Muscle of leg (tissue), 11 donors: Measurements from ENCODE around the gene TTYH1. TPM values are rescaled to one million over a fixed set of nuclear protein-coding genes. Genes with fewer than 3 reads are reported as not detected.
A peak's percentile ranks its signal among the peaks of the same experiment; 100 is the strongest.

ENCODE experiments used
- DNase-seq: peaks from one replicate; pipeline ENCODE4 v3.0.0; 2013
- H3K27ac ChIP-seq: one replicate; pipeline ENCODE4 v1.5.1; 2013; ENCODE audit warnings: mild to moderate bottlenecking, low read length, control low read depth
- H3K27me3 ChIP-seq: one replicate; pipeline ENCODE4 v1.6.1; 2013; ENCODE audit warnings: low read length; ENCODE audit not compliant: control insufficient read depth, insufficient read depth
- H3K36me3 ChIP-seq: one replicate; pipeline ENCODE4 v1.6.1; 2013; ENCODE audit warnings: low read length; ENCODE audit not compliant: control insufficient read depth, insufficient read depth
- H3K4me1 ChIP-seq: one replicate; pipeline ENCODE4 v1.6.1; 2013; ENCODE audit warnings: low read length; ENCODE audit not compliant: control insufficient read depth, insufficient read depth
- H3K4me3 ChIP-seq: one replicate; pipeline ENCODE4 v1.5.1; 2013; ENCODE audit warnings: low read length, control low read depth
- H3K9me3 ChIP-seq: replicated peaks from 2 replicates; pipeline ENCODE4 v1.6.1; 2013; ENCODE audit warnings: low read depth, low read length; ENCODE audit not compliant: control insufficient read depth
- WGBS: methylation state at CpG from one replicate; pipeline ENCODE4 v1.1.5; 2013; ENCODE audit warnings: missing lambda C conversion rate; ENCODE audit not compliant: insufficient coverage; 5-methylcytosine and 5-hydroxymethylcytosine counted together
- polyA plus RNA-seq, 8 donors: library from polyadenylated mRNA; unstranded; fragments of 120-200 nt; gene quantifications; one replicate each; pipeline versions ENCODE4 v1.2.1 to v1.2.3, GENCODE V29; 2013; ENCODE audit warnings: inconsistent platforms in 1 of 8, low replicate concordance in 1 of 8; ENCODE audit not compliant: insufficient read length in 8 of 8, insufficient read depth in 1 of 8
- total RNA-seq: library from RNA; stranded (reverse); fragments of 120-200 nt; gene quantifications from one replicate; pipeline ENCODE4 v1.2.4, GENCODE V29; 2013

Gene TTYH1
- total and polyA plus RNA-seq, 9 donors, result 2.7 to 13.1 (median 4.7) TPM

DNA sequence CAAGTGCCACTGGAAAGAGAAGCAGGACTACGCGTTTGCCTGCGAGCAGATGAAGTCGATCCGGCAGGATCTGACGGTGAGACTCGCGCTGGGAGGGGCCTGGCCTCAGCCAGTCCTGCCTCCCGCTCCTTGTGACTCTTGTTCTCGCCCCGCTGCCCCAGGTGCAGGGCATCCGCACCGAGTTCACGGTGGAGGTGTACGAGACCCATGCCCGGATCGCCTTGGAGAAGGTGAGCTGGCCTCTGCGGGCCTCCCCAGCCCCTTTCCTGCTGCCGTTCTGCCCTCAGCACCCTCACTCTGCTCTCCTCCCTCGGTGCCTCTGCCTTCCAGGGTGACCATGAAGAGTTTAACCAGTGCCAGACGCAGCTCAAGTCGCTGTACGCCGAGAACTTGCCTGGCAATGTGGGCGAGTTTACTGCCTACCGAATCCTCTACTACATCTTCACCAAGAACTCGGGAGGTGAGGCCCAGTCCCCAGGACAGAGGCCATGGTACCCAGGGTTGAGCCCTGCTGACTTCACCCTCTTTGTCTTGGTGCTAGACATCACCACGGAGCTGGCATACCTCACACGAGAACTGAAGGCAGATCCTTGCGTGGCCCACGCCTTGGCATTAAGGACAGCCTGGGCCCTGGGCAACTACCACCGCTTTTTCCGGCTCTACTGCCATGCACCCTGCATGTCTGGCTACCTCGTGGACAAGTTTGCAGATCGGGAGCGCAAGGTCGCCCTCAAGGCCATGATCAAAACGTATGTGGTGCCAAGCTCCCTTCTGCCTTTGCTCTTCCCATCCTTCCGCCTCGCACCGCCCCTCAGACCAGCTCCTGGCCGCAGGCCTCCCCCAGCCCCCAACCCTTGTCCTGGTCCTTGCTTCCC, 42.7 kb downstream of the TTYH1 start:
- WGBS, result 95% methylated on average over 42 of the region's 42 CpGs

GRCh38 chr19:54458648-54459281, 43.5 kb downstream of the TTYH1 start:
- Histone ChIP-seq H3K4me3 (no peak overlapping the region), H3K27me3 (no peaks in the 10 kb centered on the region), H3K27ac (no peak overlapping the region), H3K9me3 (no peaks in the 10 kb centered on the region), H3K4me1 (peaks cover 25% of the 10 kb centered on the region), H3K36me3 (peaks cover 84% of the 10 kb centered on the region)
- 84% methylated on average over 11 of the region's 11 CpGs for WGBS
- peak; percentile 18 for DNase-seq

More for the DNA sequence above, 42.7 kb downstream of the TTYH1 start:
- no peak overlapping the region for H3K4me3 ChIP-seq
- H3K36me3 ChIP-seq, result peaks cover 92% of the 10 kb centered on the region
- no peak overlapping the region for H3K27ac ChIP-seq
- no peaks in the 10 kb centered on the region for H3K9me3 ChIP-seq
- DNase-seq, result no peak
- H3K4me1 ChIP-seq, result peaks cover 25% of the 10 kb centered on the region
- H3K27me3 ChIP-seq, result no peaks in the 10 kb centered on the region

DNA sequence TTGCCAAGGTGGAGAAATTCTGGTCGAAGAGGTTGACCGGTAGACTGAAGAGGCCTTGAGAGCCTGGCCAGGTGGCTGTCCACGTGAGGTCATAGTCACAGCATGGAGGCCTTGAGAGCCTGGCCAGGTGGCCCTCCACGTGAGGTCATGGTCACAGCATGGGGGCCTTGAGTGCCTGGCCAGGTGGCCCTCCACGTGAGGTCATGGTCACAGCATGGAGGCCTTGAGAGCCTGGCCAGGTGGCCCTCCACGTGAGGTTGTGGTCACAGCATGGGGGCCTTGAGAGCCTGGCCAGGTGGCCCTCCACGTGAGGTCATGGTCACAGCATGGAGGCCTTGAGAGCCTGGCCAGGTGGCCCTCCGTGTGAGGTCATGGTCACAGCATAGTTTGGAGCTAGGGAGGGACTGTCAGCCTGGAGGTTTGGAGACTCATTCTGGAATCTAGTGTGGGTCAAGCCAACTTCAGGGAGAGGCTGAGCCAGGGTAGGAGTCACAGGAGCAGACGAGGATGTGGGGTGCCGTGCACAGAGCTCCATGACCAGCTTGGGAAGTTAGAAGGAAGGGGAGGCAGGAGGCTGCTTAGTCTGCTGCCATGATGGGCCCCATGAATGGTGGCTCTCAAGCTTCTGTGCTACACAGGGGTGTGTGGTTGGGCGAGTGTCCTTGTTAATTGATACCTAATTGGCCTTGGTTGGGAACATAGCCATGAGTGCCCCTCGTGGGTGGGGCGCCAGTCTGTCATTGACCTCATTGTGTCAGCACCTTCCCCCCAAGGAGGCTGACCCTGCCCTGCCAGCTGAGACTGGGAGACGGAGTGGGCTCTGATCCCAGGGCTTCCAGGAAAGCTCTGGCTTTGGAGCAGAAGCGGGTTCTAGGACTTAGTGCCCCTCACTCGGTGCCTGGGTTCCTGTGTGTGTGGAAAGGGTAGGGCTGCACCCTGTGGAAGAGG, 44.3 kb downstream of the TTYH1 start:
- H3K4me3 ChIP-seq, result no peak overlapping the region
- H3K9me3 ChIP-seq, result no peaks in the 10 kb centered on the region
- DNase-seq, result peak; percentile 21
- H3K27ac ChIP-seq, result no peak overlapping the region
- H3K27me3 ChIP-seq, result no peaks in the 10 kb centered on the region
- 70% methylated on average over 16 of the region's 16 CpGs for WGBS
- peaks cover 32% of the 10 kb centered on the region for H3K4me1 ChIP-seq
- peaks cover 76% of the 10 kb centered on the region for H3K36me3 ChIP-seq

DNA sequence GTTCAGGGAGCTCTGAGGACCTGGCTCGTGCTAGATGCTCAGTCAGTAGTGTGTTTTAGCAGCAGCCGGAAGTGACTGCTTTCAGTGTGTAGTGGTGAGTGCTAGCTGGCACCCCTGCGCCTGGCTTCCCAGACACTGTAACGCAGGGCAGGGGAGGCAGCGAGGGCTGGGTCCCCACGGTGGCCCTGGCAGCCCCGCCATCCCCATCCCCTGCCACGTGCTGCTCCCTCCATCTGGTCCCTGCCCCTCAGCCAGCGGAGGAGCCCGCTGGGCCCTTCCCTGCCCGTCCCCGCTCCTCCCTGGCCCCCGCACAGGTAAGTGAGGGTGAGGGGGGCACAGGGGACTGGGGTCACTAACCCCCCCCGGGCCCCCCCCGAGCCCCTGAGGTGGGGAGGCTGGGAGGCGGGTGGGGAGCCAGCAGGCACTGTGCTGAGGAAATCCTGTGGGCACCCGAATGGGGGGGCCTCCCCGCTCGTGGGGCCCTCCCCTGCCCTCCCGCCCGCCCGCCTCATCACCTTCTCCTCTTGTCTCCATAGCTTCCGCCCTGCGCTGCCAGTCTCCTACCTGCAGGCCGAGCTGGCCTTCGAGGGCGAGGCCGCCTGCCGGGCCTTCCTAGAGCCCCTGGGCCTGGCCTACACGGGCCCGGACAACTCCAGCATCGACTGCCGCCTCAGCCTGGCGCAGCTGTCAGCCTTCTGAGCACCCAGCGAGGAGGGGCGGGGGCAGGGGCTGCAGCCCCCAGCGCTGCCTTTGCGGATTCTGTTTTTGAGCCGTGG, 45.2 kb downstream of the TTYH1 start:
- 76% methylated on average over 14 of the region's 39 CpGs for WGBS
- Histone ChIP-seq H3K4me1 (peaks cover 35% of the 10 kb centered on the region), H3K36me3 (peaks cover 68% of the 10 kb centered on the region), H3K9me3 (no peaks in the 10 kb centered on the region), H3K27ac (no peak overlapping the region), H3K4me3 (no peak overlapping the region), H3K27me3 (no peaks in the 10 kb centered on the region)
- DNase-seq, result peak; percentile 8

GRCh38 chr19:54461210-54461609, 45.9 kb downstream of the TTYH1 start:
- peaks cover 4% of the 10 kb centered on the region for H3K27me3 ChIP-seq
- 31% methylated on average over 2 of the region's 27 CpGs for WGBS
- no peak for DNase-seq

GRCh38 chr19:54461613-54462012, 46.3 kb downstream of the TTYH1 start:
- H3K4me1 ChIP-seq, result peaks cover 35% of the 10 kb centered on the region
- H3K9me3 ChIP-seq, result no peaks in the 10 kb centered on the region
- H3K4me3 ChIP-seq, result no peak overlapping the region
- peaks cover 56% of the 10 kb centered on the region for H3K36me3 ChIP-seq
- peak overlapping the region; percentile 93 for H3K27ac ChIP-seq
- no CpG with 5 or more reads among the region's 3 CpGs for WGBS
- DNase-seq, result peak; percentile 91
- peaks cover 4% of the 10 kb centered on the region for H3K27me3 ChIP-seq

More at GRCh38 chr19:54461210-54461609, 45.9 kb downstream of the TTYH1 start:
- peaks cover 35% of the 10 kb centered on the region for H3K4me1 ChIP-seq
- peaks cover 60% of the 10 kb centered on the region for H3K36me3 ChIP-seq
- H3K27ac ChIP-seq, result peak overlapping the region; percentile 93
- no peaks in the 10 kb centered on the region for H3K9me3 ChIP-seq
- no peak overlapping the region for H3K4me3 ChIP-seq

GRCh38 chr19:54462047-54462654, 46.9 kb downstream of the TTYH1 start:
- WGBS, result 70% methylated on average over 9 of the region's 15 CpGs
- Histone ChIP-seq H3K27me3 (peaks cover 4% of the 10 kb centered on the region), H3K36me3 (peaks cover 51% of the 10 kb centered on the region), H3K9me3 (no peaks in the 10 kb centered on the region), H3K4me1 (peaks cover 35% of the 10 kb centered on the region), H3K27ac (peak overlapping the region; percentile 93), H3K4me3 (peak overlapping the region; percentile 56)
- peak; percentile 51 for DNase-seq

DNA sequence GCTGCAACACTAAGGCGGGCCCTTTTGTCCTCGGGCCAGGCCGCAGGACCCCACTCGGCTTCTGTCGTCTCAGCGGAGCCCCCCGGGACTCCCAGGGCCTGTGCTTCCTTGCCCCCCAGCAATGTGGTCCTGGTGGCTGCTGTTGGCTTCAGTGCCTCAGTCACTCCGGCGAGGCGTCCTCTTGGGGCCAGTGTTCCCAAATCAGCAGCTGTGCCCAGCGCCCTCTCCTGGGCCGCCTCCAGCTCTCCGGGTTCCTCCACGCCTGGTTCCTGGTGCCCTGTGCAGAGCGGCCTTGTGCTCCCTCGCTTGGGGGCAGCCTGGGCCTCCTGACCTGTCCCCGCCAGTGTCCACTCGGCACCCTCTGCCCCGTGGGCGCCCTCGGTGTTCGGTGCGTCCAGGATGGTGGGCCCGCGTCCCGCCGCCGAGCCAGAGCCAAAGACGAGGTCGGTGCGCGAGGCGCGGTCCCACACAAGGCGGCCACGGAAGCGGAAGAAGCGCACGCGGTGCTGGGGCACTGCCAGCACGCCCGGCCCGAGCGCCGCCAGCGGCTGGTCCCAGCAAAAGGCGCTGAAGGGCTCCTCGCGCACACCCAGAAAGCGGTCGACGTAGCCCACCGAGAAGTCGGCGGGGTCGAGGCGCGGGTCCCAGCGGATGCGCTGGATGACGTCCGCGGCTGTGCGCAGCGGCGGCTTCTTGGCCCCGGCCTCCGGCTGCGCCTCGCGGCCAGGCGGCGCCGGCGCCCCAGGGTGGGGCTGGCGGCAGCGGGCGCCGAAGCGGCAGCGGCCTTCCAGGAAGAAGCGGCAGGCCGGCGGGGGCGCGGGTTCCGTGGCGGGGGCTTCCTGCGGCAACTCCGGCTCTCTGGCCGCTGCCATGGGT, 47.6 kb downstream of the TTYH1 start:
- Histone ChIP-seq H3K36me3 (peaks cover 44% of the 10 kb centered on the region), H3K27ac (peak overlapping the region; percentile 93), H3K4me3 (peak overlapping the region; percentile 56), H3K9me3 (no peaks in the 10 kb centered on the region), H3K4me1 (peaks cover 35% of the 10 kb centered on the region), H3K27me3 (peaks cover 4% of the 10 kb centered on the region)
- peak; percentile 75 for DNase-seq
- 3% methylated on average over 91 of the region's 91 CpGs for WGBS
